ENCODE data around the gene GRAMD4.

GRAMD4 gene

GRCh38 chr22:46619830-46620501 lies at the start of gene GRAMD4:
Gene GRAMD4, plus strand, starts transcription at chr22:46620386. Its CDS starts 6,414 bp downstream, at chr22:46626800.
- DNase-seq (ENCODE audit: low read depth in 2 of 2), result no peak

GRCh38 chr22:46571642-46572250 lies 48.4 kb upstream of the GRAMD4 start:
- DNase-seq (ENCODE audit: low read depth in 2 of 2), result no peak

GRCh38 chr22:46572911-46573780 lies 47.0 kb upstream of the GRAMD4 start:
- DNase-seq (ENCODE audit: low read depth in 2 of 2), result no peak

DNA sequence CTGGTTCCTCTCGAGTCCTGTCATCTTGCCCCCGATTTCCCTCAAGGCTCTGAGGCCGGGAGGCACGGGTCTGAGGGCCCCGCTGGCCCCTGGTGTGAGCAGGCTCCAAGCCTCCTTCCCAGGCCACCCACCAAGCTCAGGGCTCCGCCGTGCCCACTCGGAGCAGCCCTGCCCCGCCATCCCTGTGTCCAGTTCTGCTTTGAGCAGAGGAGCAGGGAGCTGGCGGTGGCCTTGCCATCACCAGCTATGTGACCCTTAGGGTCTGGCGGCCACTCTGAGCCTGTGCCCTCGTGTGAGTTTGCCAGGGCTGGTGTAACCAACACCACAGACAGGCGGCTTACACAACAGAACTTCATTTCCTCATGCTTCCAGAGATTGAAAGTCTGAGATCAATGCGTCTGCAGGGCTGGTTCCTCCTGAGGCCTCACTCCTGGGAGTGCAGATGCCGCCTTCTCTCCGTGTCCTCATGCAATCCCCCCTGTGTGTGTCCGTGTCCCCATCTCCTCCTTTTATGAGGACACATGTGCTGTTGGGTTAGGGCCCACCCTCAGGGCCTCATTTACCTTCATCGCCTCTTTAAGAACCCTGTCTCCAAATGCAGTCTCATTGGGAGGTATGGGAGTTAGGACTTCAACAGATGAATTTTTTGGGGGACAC lies 46.3 kb upstream of the GRAMD4 start:
- no peak for DNase-seq (ENCODE audit: low read depth in 2 of 2)

DNA sequence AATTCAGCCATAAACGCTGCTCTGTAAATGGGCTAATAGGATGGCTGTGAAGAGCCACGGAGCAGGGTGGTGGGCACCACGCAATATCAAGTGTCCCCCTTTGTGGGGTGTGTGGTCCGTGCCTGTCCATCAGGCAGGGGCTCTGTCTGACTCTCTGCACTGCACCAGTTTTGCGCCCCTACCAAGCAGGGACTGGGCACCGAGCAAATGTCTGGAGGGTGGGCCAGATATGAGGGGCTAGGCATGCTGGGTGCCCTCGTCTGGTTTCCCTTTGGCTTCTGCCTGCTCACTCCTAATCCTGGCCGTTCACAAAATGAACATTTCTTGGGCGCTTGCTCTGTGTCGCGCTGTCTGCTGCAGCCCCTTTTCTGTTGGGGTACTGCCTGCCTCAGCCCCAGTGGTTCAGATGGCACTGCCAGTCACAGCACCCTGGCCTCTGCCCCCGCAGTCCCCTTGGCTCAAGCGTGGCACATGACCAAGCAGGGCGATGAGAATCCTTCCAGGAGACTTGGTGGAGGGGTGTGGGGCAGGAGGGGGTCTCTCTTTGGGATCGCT lies 45.7 kb upstream of the GRAMD4 start:
- DNase-seq (ENCODE audit: low read depth in 2 of 2), result no peak

GRCh38 chr22:46574993-46575910 lies 44.9 kb upstream of the GRAMD4 start:
- no peak for DNase-seq (ENCODE audit: low read depth in 2 of 2)

GRCh38 chr22:46575911-46576555 lies 44.2 kb upstream of the GRAMD4 start:
- no peak for DNase-seq (ENCODE audit: low read depth in 2 of 2)

DNA sequence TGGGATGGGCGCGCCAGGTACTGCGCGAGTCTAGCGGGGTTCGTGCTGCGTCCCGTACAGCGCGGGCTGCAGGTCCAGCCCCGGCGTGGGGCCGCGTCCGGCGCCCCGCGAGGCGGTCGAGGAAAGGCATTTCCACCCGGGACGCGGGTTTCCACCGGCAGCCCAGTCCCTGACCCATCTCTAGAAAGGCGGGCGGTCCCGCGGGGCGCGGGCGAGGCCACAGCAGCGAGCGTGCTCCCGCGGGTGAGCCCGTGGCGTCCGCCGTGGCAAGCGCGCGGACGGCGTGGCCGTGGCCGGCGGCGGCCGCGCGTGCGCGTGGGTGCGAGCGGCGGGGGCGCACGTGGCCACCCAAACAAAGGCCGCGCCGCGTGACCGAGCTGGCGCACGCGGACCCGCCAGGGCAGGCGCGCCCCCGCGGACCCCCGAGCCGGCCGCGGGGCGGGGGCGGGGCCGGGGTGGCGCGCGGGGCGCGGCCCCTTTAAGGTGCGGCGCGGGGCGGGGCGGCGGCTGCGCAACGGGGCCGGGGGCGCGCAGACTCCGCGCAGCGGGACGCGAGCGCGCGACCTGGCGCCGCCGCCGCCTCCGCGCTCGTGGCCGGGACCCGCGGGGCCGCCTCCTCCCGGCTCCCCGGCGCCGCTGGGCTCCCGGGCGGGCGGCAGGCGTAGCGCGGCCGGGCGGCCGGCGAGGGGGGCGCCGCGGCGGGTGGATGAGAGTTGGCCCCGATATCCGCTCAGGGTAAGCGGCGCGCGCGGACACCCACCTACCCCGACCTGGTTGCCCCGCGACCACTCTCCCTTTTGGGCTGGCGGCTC lies 43.4 kb upstream of the GRAMD4 start:
- DNase-seq (ENCODE audit: low read depth in 2 of 2), result peak in 1 of 2 donors; percentile 34

DNA sequence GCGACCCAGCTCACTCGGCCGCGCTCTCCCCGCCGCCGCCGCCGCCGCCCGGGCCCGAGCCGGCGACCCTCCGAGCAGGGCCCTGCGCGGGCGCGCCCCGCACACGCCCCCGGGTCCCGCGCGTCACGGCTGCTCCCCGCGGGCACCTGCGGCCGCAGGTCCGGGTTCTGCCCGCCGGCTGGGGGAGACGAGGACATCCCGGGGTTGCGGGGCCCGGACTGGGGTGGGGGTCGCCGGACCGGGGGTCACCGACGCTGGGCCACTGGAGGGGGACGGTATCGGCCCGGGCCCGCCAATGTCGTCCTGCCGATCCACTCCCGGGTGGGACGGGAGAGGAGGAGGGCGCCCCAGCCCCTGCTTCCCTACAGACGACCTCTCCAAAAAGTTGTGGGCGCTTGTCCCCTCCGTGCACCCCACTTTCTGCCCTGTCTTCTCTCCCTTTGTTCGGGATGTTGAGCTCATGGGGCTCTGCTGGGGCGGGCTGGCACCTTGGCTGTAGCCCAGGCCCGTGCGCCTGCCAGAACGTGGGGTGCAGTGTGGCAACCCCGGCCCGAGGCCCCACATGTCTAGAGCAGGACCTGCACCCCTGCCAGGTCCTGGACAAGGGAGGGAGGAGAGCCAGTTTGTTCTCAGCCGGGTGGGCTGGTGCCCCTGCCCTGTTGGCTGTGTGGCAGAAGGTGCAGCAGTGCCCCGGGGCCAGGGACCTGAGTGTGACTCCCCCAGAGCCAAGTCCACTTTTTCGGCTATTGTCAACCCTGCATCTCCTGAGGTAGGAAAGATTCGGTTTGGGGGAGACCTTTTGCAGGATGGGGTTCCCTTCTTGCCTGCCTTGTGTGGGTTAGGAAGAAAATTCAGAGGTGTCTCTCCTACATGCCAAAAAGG lies 42.6 kb upstream of the GRAMD4 start:
- no peak for DNase-seq (ENCODE audit: low read depth in 2 of 2)

GRCh38 chr22:46578251-46578823 lies 41.8 kb upstream of the GRAMD4 start:
- no peak for DNase-seq (ENCODE audit: low read depth in 2 of 2)

GRCh38 chr22:46578824-46579561 lies 41.2 kb upstream of the GRAMD4 start:
- DNase-seq (ENCODE audit: low read depth in 2 of 2), result no peak

DNA sequence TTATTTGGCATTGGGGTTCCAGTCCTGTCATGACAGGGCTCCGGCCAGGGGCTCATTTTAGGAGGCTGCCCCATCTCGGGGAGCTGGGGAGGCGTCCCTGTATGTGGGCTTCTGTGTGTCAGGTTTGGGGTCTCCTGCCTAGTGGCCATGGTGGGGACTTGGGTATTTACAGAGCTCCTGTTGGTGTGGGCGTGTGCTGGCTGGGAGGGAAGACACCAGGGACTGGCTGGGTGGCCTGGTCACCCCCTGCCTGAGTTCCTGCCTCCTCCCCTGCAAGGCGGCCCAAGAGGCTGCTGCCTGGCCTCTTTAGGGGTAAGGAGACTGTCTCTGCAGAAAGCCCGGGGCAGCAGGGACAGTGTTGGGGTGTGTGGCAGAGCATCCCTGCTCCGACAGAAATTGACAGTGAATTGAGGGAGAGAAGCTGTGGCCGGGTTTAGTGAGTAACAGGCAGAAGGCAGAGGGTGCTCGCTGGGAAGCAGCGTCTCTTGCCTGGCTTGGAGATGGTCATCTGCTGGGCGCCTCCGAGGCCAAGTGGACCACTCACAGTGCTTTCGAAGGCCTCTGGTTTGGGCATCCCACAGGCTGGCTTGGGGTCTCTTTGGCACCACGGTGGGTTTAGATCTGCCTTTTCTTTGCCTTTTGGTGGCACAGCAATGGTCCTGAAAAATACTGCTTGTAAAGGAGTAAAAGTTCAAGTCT lies 40.3 kb upstream of the GRAMD4 start:
- DNase-seq (ENCODE audit: low read depth in 2 of 2), result no peak

GRCh38 chr22:46580940-46581537 lies 39.1 kb upstream of the GRAMD4 start:
- DNase-seq (ENCODE audit: low read depth in 2 of 2), result no peak

DNA sequence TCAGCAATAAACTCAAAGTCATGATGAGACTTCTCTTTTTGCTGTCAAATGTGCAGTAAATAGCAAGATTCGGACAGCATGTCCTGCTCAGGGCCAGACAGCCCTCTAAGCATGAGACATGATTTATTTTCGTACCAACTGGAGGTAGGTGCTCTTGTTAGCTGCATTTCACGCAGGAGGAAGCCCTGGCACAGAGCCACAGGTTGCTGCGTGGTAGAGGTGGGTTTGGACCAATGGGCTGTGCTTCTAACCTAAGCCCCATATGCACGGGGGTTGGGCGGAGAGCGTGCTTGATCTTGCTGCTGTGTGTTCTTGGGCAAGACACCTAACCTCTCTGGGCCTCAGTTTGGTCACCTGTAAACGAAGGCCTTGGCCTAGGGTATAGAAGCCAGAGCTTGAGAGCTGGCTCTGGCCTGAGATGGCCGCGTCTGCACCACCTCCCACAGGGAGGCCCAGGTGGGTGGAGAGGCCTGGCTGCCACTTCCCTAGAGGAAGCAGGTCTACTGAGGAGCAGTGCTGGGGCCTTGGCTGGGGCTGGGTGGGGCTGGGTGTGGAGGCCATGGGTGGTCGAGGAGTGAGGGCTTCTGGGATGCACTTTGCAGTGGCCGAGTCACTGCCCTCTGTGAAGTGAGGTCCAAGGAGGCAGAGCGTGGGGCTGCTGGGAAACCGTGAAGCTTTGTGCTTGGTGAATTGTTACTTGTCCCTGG lies 38.5 kb upstream of the GRAMD4 start:
- no peak for DNase-seq (ENCODE audit: low read depth in 2 of 2)

- DNase-seq (ENCODE audit: low read depth in 2 of 2), result no peak
These were observed 37.8 kb upstream of the GRAMD4 start for GRCh38 chr22:46582281-46582933.

All from stimulated activated CD4-positive, alpha-beta T cell treated with anti-CD3 and anti-CD28 coated beads, Interleukin-15, amount 100 ng/mL, for 48 hours (primary cell).